Heart left ventricle (tissue), 16 donors: ENCODE data around the gene CCT8L2. TPM values are rescaled to one million over a fixed set of nuclear protein-coding genes. Genes with fewer than 3 reads are reported as not detected.
A peak's percentile ranks its signal among the peaks of the same experiment; 100 is the strongest.
"Not testable (repeated sequence)": the region's sequence is repeated elsewhere in the genome, so short reads cannot be mapped to it uniquely, and the experiment has no call there.

Experiments
- ATAC-seq, 4 donors: fragments of 200-7000 bp; cut with Tn5 transposase; one replicate each; pipeline ENCODE4 v1.9.1; 2020 to 2022; ENCODE audit warnings: moderate library complexity in 4 of 4, mild to moderate bottlenecking in 3 of 4, moderate number of reproducible peaks in 1 of 4
- DNase-seq, 5 donors: peaks; one replicate each; pipeline ENCODE4 v3.0.0-alpha.2; 2020
- H3K27ac ChIP-seq, 12 donors: fragments of 200-600 bp; sonication (generic) in 4 of 12; one replicate each; pipeline versions ENCODE4 v1.5.0 to v1.8.0; 2016 to 2022; ENCODE audit warnings: mild to moderate bottlenecking in 2 of 12
- H3K27me3 ChIP-seq, 9 donors: fragments of 200-600 bp; sonication (generic) in 2 of 9; one replicate each; pipeline versions ENCODE4 v1.5.1 to v1.8.0; 2016 to 2022; ENCODE audit warnings: mild to moderate bottlenecking in 3 of 9
- H3K36me3 ChIP-seq, 9 donors: fragments of 200-600 bp; sonication (generic) in 2 of 9; one replicate each; pipeline versions ENCODE4 v1.5.0 to v1.8.0; 2018 to 2022; ENCODE audit warnings: mild to moderate bottlenecking in 2 of 9
- H3K4me1 ChIP-seq, 12 donors: fragments of 200-600 bp; sonication (generic) in 4 of 12; one replicate each; pipeline versions ENCODE4 v1.5.0 to v1.8.0; 2016 to 2022; ENCODE audit warnings: mild to moderate bottlenecking in 3 of 12
- H3K4me3 ChIP-seq, 12 donors: fragments of 200-600 bp; sonication (generic) in 4 of 12; one replicate each; pipeline versions ENCODE4 v1.5.0 to v1.8.0; 2017 to 2022; ENCODE audit warnings: mild to moderate bottlenecking in 9 of 12, moderate library complexity in 4 of 12
- H3K9me3 ChIP-seq, 12 donors: fragments of 200-600 bp; sonication (generic) in 4 of 12; one replicate each; pipeline versions ENCODE4 v1.5.0 to v1.8.0; 2016 to 2022; ENCODE audit warnings: mild to moderate bottlenecking in 1 of 12
- POLR2A ChIP-seq, 2 donors: fragments of 450-650 bp; IDR thresholded peaks; one replicate each; pipeline ENCODE4 v1.6.1; 2017; ENCODE audit warnings: antibody characterized with exemption in 2 of 2, mild to moderate bottlenecking in 2 of 2, moderate library complexity in 2 of 2
- WGBS, 4 donors: extraction: QIAGEN DNeasy Blood & Tissue Kit in 2 of 4; methylation state at CpG; one replicate each; pipeline versions ENCODE4 v1.1.5 to v1.1.7; 2013 to 2018; 5-methylcytosine and 5-hydroxymethylcytosine counted together
- intact Hi-C, 10 donors: fragments of 100-400 bp; cut with DNase I; formaldehyde crosslinking; loops; one replicate each; pipeline versions ENCODE4 v1.11.1 to v1.14.2; 2022
- polyA plus RNA-seq, 2 donors: library from polyadenylated mRNA; stranded (reverse); fragments of 200-250 nt; gene quantifications; one replicate each; pipeline ENCODE4 v1.2.3, GENCODE V29; 2013
- total RNA-seq, 9 donors: library from RNA; depleted of rRNA in 2 of 9; stranded (reverse); fragments of >200 nt in 2 of 9; fragmentation: NEBNext Ultra II Directional in 3 of 9; extraction: Animal tissue kit (Norgen Biotek cat#: 25700) in 3 of 9; gene quantifications; one replicate each; pipeline versions ENCODE4 v1.1.0 to v1.2.4, GENCODE V29; 2016 to 2023
- TF ChIP-seq, protein P1 (sequence below), 12 donors: fragments of 200-600 bp; sonication (generic) in 4 of 12; IDR thresholded peaks; one replicate each; pipeline versions ENCODE4 v1.5.0 to v1.8.0; 2018 to 2022; ENCODE audit warnings: antibody characterized with exemption in 12 of 12, mild to moderate bottlenecking in 5 of 12
- donor health status: ischemic (EF 13 %, LVEDD 7.1; RV severe dilation, severe dysfunction).
- donor health status: healthy with polysubstance abuse.
- donor health status: DM: no; HTN: yes; CAD: no.
- donor health status: DM: no; HTN: no; CAD: no.
- donor health status: ischemic (EF 25% LVEDD 6.9; RV normal size, moderate dysfunction).
- donor health status: ischemic (EF 25% LVEDD 5.7; RV mildly dilated, moderate dysfunction).
- donor health status: healthy.
- donor health status: DM: yes; HTN: yes; CAD: no.
- donor health status: ischemic (EF 35%, LVEDD 5.7; RV mildly dilated, moderate dysfunction).
- donor health status: nonischemic (EF 11% LVEDD 7.7; RV severe dilation, severe dysfunction).
- donor health status: DM: yes; HTN: yes; CAD: no.
- donor health status: PGD.
- donor health status: ischemic (EF 29% LVEDD 5.4; RV normal size, mild dysfunction).
- donor health status: nonischemic (EF 23%, LVEDD 6.1; RV moderate dilation, normal function).

Gene CCT8L2
- total and polyA plus RNA-seq, 11 donors: not detected

DNA sequence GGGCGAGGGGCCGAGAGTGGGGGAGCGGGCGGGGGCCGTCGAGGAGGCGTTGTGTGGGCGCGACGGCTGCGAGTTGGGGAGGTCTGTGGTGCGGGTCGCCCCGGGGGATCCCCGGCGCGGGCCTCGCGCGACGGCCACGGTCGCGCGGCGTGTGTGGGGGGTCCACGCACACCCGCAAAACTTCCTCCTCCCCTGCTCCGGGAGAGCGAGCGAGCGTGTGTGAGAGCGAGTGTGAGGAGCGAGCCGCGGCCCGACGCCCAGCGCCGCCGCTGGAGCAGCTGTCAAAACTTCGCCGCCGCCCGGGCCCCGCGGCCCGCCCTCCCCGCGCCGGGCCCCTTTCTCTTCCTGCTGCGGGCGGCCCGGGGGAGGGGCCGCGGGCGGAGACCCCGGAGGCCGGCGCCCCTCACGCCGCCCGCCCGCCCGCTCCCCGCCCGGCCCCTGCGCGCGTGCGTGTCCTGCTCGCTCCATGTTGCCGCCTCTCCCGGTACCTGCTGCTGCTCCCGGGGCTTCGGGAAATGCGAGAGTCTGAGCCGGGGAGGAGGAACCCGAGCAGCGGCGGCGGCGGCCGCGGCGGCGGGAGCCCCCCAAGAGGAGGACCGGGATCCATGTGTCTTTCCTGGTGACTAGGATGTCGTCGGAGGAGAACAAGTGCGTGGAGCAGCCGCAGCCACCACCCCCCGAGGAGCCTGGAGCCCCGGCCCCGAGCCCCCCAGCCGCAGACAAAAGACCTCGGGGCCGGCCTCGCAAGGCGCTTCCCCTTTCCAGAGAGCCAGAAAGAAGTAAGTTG, 9.0 kb upstream of the CCT8L2 start:
- peak; percentile 20 to 75 (median 52) for ATAC-seq
- Histone ChIP-seq H3K27me3 (peaks cover 0 to 71% (median 34%) of the 10 kb centered on the region in 9 donors), H3K9me3 (no peaks in the 10 kb centered on the region), H3K36me3 (no peaks in the 10 kb centered on the region), H3K4me1 (peaks cover 0 to 15% (median 0%) of the 10 kb centered on the region in 12 donors), H3K4me3 (peak overlapping the region in 11 of 12 donors; percentile 28 to 64 (median 50)), H3K27ac (peak overlapping the region in 10 of 12 donors; percentile 43 to 88 (median 69))
- TF ChIP-seq, protein P1, sequence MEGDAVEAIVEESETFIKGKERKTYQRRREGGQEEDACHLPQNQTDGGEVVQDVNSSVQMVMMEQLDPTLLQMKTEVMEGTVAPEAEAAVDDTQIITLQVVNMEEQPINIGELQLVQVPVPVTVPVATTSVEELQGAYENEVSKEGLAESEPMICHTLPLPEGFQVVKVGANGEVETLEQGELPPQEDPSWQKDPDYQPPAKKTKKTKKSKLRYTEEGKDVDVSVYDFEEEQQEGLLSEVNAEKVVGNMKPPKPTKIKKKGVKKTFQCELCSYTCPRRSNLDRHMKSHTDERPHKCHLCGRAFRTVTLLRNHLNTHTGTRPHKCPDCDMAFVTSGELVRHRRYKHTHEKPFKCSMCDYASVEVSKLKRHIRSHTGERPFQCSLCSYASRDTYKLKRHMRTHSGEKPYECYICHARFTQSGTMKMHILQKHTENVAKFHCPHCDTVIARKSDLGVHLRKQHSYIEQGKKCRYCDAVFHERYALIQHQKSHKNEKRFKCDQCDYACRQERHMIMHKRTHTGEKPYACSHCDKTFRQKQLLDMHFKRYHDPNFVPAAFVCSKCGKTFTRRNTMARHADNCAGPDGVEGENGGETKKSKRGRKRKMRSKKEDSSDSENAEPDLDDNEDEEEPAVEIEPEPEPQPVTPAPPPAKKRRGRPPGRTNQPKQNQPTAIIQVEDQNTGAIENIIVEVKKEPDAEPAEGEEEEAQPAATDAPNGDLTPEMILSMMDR (IDR thresholded peaks at IDR 0.05): no peak
- no peak for TF ChIP-seq POLR2A (IDR thresholded peaks at IDR 0.05)
- 1 to 2% (median 2%) methylated on average over 25 to 99 of the region's 100 CpGs; no CpG with 5 or more reads in 1 of the 4 donors for WGBS, 4 donors
- DNase-seq: peak in 4 of 5 donors; percentile 20 to 46 (median 36)
- intact Hi-C loops: no loop called here

DNA sequence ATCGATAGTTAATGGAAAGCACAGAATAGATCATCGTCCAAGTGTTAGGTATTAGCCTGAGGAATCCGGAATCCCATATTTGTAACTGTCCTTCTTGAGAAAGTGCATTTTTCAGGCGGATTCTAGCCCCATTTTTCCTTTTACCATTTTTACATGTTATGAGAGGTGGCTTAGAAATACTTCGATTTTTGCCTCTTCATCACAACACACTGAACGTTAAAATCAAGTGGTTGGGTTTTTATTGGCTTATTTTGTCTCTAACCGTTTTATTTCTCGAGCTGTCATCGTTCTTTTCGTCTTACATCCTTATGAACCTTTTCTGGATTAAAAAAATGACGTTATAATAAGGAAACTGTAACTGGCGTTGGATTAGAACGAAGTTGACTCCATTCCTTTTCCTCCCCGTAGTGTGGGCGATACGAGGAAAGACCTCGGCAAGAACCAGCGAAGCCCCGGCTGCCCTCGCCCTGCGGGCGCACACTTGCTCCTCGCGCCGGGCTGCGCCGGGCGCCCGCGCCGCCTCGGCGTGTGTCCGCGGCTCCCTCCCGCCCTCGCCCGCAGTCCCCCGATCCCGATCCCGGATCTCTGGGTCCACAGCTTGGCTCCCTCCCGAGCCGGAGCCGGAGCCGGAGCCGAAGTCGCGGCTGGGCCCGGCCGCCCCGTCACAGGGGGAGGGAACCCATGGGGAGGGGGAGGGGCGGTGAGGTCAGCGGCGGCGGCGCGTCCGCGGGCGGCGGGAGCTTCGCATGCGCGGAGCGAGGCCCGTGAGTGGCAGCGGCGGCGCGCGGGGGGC, 8.2 kb upstream of the CCT8L2 start:
- Histone ChIP-seq H3K4me3 (peak overlapping the region; percentile 1 to 64 (median 50)), H3K4me1 (peaks cover 0 to 15% (median 0%) of the 10 kb centered on the region in 12 donors), H3K27ac (peak overlapping the region in 10 of 12 donors; percentile 33 to 88 (median 69)), H3K27me3 (peaks cover 4 to 71% (median 34%) of the 10 kb centered on the region in 9 donors)
- ATAC-seq: peak; percentile 79 to 96 (median 90)
- intact Hi-C loops, H3K36me3 ChIP-seq, H3K9me3 ChIP-seq: not testable (repeated sequence)
- DNase-seq: peak; percentile 80 to 89 (median 84)
- 4 to 17% (median 5%) methylated on average over 17 to 71 of the region's 71 CpGs for WGBS, 4 donors

DNA sequence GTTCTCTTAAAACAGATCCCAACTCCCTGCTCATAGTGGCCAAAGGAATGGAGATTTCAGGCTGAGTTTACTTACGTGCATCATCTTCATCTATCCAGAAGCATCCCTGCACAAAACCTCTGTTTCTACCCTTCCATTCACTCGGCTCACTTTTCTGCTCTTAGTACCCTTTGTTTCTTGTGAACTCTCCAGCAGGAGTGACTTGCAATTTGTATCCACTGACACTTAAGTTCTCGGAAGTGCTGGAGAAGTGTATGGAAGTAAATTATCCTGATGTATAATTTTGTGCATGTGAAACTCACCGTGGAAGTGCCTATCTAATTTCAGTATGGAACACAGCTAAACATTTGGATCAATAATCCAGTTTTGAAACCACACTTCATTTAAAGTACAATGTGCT, 7.0 kb upstream of the CCT8L2 start:
- ATAC-seq, H3K27ac ChIP-seq, H3K36me3 ChIP-seq, DNase-seq, intact Hi-C loops, H3K9me3 ChIP-seq: not testable (repeated sequence)
- H3K4me1 ChIP-seq: peaks cover 0 to 15% (median 0%) of the 10 kb centered on the region in 12 donors
- WGBS, 4 donors: 33 to 41% (median 37%) methylated on average over 4 of the region's 4 CpGs
- H3K4me3 ChIP-seq: peak overlapping the region in 1 of 12 donors; percentile 61
- peaks cover 4 to 70% (median 34%) of the 10 kb centered on the region in 9 donors for H3K27me3 ChIP-seq

DNA sequence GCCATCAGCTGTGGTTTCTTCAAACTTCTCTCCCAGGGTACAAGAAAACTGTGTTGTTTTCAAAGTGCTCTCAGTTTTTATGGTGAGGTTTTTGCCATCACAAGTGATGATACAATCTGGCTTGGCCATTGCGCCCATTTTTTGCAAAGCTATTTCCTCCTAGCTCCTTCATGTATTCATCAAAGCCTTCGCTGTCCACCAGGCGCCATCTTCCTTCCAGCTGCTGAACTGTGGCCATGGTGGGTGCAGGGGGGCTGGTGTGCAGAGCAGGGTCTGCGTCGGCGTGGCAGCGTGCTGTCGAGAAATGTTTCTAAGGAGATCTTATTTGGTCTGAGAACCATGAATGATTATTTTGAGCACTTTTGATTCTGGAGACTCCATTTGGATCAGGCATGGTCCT, 2.6 kb upstream of the CCT8L2 start:
- H3K27ac ChIP-seq, ATAC-seq, DNase-seq, H3K4me3 ChIP-seq, H3K36me3 ChIP-seq, H3K4me1 ChIP-seq, H3K9me3 ChIP-seq, intact Hi-C loops: not testable (repeated sequence)
- peaks cover 0 to 37% (median 9%) of the 10 kb centered on the region in 9 donors for H3K27me3 ChIP-seq
- 77 to 90% (median 82%) methylated on average over 8 of the region's 8 CpGs for WGBS, 4 donors

DNA sequence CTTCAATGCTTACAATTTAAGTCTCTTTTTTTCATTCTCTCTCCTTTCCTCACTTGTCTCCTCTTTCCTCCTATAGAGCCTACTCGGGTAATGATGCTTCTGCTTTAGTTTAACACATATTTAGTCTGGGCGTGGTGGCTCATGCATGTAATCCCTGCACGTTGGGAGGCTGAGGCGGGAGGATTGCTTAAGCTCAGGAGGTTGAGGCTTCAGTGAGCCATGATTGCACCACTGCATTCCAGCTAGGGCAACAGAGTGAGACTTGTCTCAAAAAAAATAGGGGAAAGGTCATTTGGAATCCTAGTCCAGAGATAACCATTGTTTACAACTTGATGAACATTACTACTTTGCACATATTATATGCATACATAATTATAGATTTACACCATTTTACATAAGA, 1.4 kb upstream of the CCT8L2 start:
- ATAC-seq: no peak
- no peaks in the 10 kb centered on the region for H3K9me3 ChIP-seq
- no peaks in the 10 kb centered on the region for H3K4me1 ChIP-seq
- 69 to 79% (median 76%) methylated on average over 4 of the region's 4 CpGs for WGBS, 4 donors
- no peak overlapping the region for H3K4me3 ChIP-seq
- no peaks in the 10 kb centered on the region for H3K36me3 ChIP-seq
- H3K27ac ChIP-seq: no peak overlapping the region
- TF ChIP-seq, protein P1 (IDR thresholded peaks at IDR 0.05): no peak
- no peak for TF ChIP-seq POLR2A (IDR thresholded peaks at IDR 0.05)
- peaks cover 0 to 26% (median 4%) of the 10 kb centered on the region in 9 donors for H3K27me3 ChIP-seq
- intact Hi-C loops: no loop called here
- DNase-seq: no peak

DNA sequence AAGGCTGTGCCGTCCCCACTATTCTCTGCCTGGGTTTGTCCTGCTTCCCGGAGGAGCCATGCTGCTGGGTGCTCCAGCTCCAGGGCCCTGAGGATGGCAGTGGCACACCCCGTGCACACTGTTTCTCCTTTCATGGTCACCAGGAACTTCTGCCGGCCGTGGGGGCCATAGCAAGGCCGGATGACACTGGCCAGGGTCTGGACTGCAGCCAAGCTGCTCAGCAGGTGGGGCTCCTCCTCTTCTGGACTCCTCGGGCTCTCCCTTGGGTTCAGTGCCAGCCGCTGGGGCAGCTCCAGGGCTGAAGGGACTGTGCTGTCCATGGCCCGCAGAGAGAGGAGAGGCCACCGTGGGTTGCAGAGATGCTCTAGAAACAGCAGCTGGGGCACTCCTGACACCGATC, 379 bp downstream of the CCT8L2 start:
- H3K27ac ChIP-seq, intact Hi-C loops, H3K4me3 ChIP-seq, H3K36me3 ChIP-seq, ATAC-seq, DNase-seq, H3K4me1 ChIP-seq, H3K9me3 ChIP-seq: not testable (repeated sequence)
- WGBS, 4 donors: 77 to 91% (median 86%) methylated on average over 7 to 11 of the region's 11 CpGs
- H3K27me3 ChIP-seq: peaks cover 0 to 12% (median 0%) of the 10 kb centered on the region in 9 donors

DNA sequence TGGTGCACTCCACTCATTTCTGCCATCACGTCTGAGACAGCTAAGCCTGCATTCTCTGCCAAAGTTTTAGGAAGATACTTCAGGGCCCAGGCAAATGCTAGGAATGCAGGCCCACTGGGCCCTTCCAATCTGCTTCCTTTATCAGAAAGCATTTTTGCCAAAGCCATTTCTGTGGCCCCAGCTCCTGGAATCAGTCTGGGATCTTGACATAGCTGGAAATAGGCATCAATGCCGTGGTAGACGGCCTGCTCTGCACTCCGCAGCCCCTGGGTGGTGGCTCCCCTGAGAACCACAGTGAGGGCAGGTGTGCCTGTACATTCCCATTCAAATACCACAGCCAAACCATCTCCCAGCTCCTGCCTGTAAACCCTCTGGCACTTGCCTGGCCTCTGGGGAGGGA, 1.5 kb downstream of the CCT8L2 start:
- H3K27ac ChIP-seq, ATAC-seq, H3K9me3 ChIP-seq, DNase-seq, H3K36me3 ChIP-seq, H3K4me1 ChIP-seq, H3K27me3 ChIP-seq, H3K4me3 ChIP-seq, intact Hi-C loops: not testable (repeated sequence)
- WGBS, 4 donors: 70 to 83% (median 76%) methylated on average over 2 to 4 of the region's 4 CpGs
